Activated naive CD8-positive, alpha-beta T cell treated with anti-CD3 and anti-CD28 coated beads for 36 hours (primary cell): ENCODE data around the gene ZNF862. TPM values are rescaled to one million over a fixed set of nuclear protein-coding genes. Genes with fewer than 3 reads are reported as not detected.

Experiments used
- DNase-seq: peaks from one replicate; pipeline ENCODE4 v3.0.0; 2021
- H3K27ac Mint-ChIP-seq: one replicate; pipeline ENCODE4 v1.8.0; 2022; ENCODE audit warnings: mild to moderate bottlenecking, moderate library complexity, mixed read lengths
- H3K27me3 Mint-ChIP-seq: one replicate; pipeline ENCODE4 v1.8.0; 2022; ENCODE audit warnings: mild to moderate bottlenecking, mixed read lengths
- H3K36me3 Mint-ChIP-seq: one replicate; pipeline ENCODE4 v1.8.0; 2021; ENCODE audit warnings: mild to moderate bottlenecking, mixed read lengths
- H3K4me1 Mint-ChIP-seq: one replicate; pipeline ENCODE4 v1.8.0; 2021; ENCODE audit warnings: mixed read lengths
- H3K4me3 Mint-ChIP-seq: one replicate; pipeline ENCODE4 v1.8.0; 2022; ENCODE audit warnings: mild to moderate bottlenecking, moderate library complexity, mixed read lengths
- H3K9me3 Mint-ChIP-seq: one replicate; pipeline ENCODE4 v1.8.0; 2022; ENCODE audit warnings: mixed read lengths
- total RNA-seq, 2 experiments: library from RNA; stranded (reverse); gene quantifications; one replicate each; pipeline ENCODE4 v1.2.3, GENCODE V29; 2021

Gene ZNF862
- total RNA-seq, result 1 to 10 TPM; 5.9 to 7.0 TPM

DNA sequence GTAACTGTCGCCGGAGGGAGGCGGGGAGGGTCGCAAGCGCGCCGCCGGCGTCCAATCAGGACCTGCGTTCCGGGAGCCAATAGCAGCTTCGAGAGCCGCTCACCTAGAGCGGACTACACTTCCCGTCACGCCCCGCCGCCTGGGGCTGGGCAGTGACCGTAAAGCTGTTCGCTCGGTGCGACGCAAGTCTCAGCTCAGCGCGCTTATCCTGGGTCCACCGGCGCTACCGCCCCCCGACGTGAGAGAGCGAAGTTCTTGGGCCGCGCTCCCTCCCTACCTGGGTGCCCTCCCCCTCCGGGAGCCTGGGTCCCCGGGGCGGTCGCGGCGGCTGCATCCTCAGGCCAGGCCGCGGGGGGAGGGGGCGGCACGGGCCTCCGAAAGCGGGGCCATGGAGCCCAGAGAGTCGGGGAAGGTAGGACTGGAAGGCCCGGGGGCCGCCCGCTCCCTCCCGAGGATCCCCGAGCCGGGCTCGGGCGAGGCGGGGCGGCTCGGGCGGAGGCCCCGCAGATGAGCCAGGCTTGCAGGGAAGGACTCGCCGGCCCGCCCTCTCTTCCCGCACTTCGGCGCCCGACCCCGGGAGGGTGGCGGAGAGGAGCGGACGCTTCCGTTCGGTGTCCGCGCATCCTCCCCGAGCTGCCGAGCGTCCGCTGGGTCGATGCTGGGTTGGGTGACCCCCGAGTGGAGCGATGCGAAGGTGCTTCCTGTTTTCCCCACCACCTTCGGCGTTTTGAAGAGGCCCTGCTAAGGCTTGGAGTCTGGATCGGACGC is at the start of gene ZNF862:
Gene ZNF862 (plus strand): TSS at position 152 of the 768 bp plus-strand sequence. CDS start 237 bp downstream, at position 389.
- no peaks in the 10 kb centered on the region for H3K9me3 Mint-ChIP-seq
- peak; percentile 98 for DNase-seq
- peaks cover 4% of the 10 kb centered on the region for H3K36me3 Mint-ChIP-seq
- H3K4me1 Mint-ChIP-seq, result peaks cover 17% of the 10 kb centered on the region
- H3K4me3 Mint-ChIP-seq, result peak within 1 kb of the TSS; percentile 81
- peak within 1 kb of the TSS; percentile 61 for H3K27ac Mint-ChIP-seq
- H3K27me3 Mint-ChIP-seq, result no peaks in the 10 kb centered on the region

DNA sequence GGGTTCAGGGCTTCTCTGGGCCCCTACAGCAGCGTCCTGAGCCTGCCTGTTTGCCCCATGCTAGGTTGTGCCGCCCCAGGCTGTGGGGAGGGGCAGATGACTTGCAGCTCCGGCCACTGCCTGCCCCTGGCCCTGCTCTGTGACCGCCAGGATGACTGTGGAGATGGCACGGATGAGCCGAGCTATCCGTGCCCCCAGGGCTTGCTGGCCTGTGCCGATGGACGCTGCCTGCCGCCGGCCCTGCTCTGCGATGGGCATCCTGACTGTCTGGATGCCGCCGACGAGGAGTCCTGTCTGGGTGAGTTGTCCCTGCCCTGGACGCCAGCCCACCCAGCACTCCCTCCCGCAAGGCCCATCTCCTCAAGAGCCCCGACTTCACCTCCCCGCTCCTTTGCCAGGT is 49.1 kb upstream of the ZNF862 start:
- Mint-ChIP-seq H3K4me1 (peaks cover 3% of the 10 kb centered on the region), H3K9me3 (no peaks in the 10 kb centered on the region), H3K36me3 (no peaks in the 10 kb centered on the region), H3K27ac (no peak overlapping the region), H3K4me3 (no peak overlapping the region), H3K27me3 (peaks cover 22% of the 10 kb centered on the region)
- no peak for DNase-seq

DNA sequence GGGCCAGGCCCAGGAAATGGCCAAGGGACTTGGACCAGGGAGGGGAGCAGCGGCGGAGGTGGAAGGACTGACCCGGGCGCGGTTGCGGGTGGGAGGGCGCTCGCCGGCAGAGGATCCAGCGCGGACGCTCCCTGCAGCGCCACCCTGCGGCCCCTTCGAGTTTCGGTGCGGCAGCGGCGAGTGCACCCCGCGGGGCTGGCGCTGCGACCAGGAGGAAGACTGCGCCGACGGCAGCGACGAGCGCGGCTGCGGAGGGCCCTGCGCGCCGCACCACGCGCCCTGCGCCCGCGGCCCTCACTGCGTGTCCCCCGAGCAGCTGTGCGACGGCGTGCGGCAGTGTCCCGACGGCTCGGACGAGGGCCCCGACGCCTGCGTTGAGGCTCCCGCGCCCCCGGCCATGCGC is 48.0 kb upstream of the ZNF862 start:
- Mint-ChIP-seq H3K4me1 (peaks cover 3% of the 10 kb centered on the region), H3K36me3 (no peaks in the 10 kb centered on the region), H3K4me3 (no peak overlapping the region), H3K27ac (no peak overlapping the region), H3K9me3 (no peaks in the 10 kb centered on the region), H3K27me3 (peaks cover 22% of the 10 kb centered on the region)
- peak; percentile 67 for DNase-seq

DNA sequence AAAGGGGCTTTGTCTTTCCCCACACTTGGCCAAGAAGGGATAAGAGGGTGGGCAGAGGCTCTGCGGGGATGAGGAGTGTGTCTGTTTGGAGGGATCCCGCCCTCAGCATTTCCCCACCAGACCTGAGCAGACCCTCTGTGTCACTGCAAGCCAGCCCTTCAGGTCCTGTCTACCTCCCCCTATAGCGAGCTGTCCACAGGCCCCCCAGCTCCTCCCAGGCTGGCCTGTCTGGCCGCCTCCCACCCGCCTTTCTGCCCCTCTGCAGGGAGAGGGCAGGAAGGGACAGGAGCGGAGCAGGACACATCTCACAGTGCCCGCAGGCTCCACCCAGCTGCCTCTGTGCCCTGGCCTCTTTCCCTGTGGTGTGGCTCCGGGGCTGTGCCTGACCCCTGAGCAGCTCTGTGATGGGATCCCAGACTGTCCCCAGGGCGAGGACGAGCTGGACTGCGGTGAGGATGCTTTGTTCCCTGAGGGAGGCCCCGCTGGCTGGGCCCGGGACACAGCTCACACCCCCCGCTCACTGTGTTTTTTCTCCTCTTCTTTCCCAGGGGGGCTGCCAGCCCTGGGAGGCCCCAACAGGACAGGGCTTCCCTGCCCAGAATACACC is 47.3 kb upstream of the ZNF862 start:
- no peak overlapping the region for H3K27ac Mint-ChIP-seq
- no peak for DNase-seq
- no peaks in the 10 kb centered on the region for H3K9me3 Mint-ChIP-seq
- no peaks in the 10 kb centered on the region for H3K36me3 Mint-ChIP-seq
- no peak overlapping the region for H3K4me3 Mint-ChIP-seq
- H3K4me1 Mint-ChIP-seq, result peaks cover 3% of the 10 kb centered on the region
- peaks cover 22% of the 10 kb centered on the region for H3K27me3 Mint-ChIP-seq

GRCh38 chr7:149791411-149792219 is 46.6 kb upstream of the ZNF862 start:
- Mint-ChIP-seq H3K27ac (no peak overlapping the region), H3K9me3 (no peaks in the 10 kb centered on the region), H3K36me3 (no peaks in the 10 kb centered on the region), H3K27me3 (peaks cover 22% of the 10 kb centered on the region), H3K4me1 (peaks cover 3% of the 10 kb centered on the region), H3K4me3 (no peak overlapping the region)
- no peak for DNase-seq

- H3K4me1 Mint-ChIP-seq, result peaks cover 3% of the 10 kb centered on the region
Observed at GRCh38 chr7:149792220-149792595, 46.0 kb upstream of the ZNF862 start.

GRCh38 chr7:149793261-149793660 is 44.9 kb upstream of the ZNF862 start:
- Mint-ChIP-seq H3K27ac (no peak overlapping the region), H3K9me3 (no peaks in the 10 kb centered on the region), H3K27me3 (peaks cover 22% of the 10 kb centered on the region), H3K4me1 (peaks cover 3% of the 10 kb centered on the region), H3K4me3 (no peak overlapping the region), H3K36me3 (no peaks in the 10 kb centered on the region)
- DNase-seq, result no peak

More at GRCh38 chr7:149792220-149792595, 46.0 kb upstream of the ZNF862 start:
- H3K4me3 Mint-ChIP-seq, result no peak overlapping the region
- peaks cover 22% of the 10 kb centered on the region for H3K27me3 Mint-ChIP-seq
- no peak for DNase-seq
- no peaks in the 10 kb centered on the region for H3K36me3 Mint-ChIP-seq
- H3K9me3 Mint-ChIP-seq, result no peaks in the 10 kb centered on the region
- H3K27ac Mint-ChIP-seq, result no peak overlapping the region

DNA sequence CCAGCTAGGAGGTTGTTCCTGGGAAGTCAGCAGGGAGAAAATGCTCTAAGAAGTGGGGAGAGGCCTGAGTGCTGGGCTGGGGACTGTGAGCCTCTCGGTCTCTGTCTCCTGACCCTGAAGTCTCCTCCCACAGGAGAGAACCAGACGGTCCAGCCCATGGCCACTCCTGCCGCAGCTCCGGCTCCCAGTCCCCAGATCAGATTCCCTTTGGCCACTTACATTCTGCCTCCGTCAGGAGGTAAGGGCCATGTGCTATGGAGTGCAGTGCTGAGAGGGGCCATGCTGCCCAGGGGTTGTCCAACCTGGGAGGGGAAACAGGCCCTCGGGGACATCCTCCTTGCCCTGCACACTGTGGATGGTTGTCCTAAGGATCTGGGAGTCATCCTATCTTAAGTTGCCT is 43.5 kb upstream of the ZNF862 start:
- no peak for DNase-seq
- peaks cover 3% of the 10 kb centered on the region for H3K4me1 Mint-ChIP-seq
- H3K9me3 Mint-ChIP-seq, result no peaks in the 10 kb centered on the region
- no peak overlapping the region for H3K27ac Mint-ChIP-seq
- no peak overlapping the region for H3K4me3 Mint-ChIP-seq
- peaks cover 19% of the 10 kb centered on the region for H3K27me3 Mint-ChIP-seq
- no peaks in the 10 kb centered on the region for H3K36me3 Mint-ChIP-seq

- DNase-seq, result no peak
- Mint-ChIP-seq H3K4me1 (no peaks in the 10 kb centered on the region), H3K27ac (no peak overlapping the region), H3K9me3 (no peaks in the 10 kb centered on the region), H3K27me3 (peaks cover 14% of the 10 kb centered on the region), H3K36me3 (no peaks in the 10 kb centered on the region), H3K4me3 (no peak overlapping the region)
Observed at GRCh38 chr7:149795126-149795525, 43.0 kb upstream of the ZNF862 start.

GRCh38 chr7:149796287-149796860 is 41.8 kb upstream of the ZNF862 start:
- DNase-seq, result no peak
- H3K36me3 Mint-ChIP-seq, result no peaks in the 10 kb centered on the region
- H3K4me1 Mint-ChIP-seq, result no peaks in the 10 kb centered on the region
- no peak overlapping the region for H3K27ac Mint-ChIP-seq
- no peaks in the 10 kb centered on the region for H3K9me3 Mint-ChIP-seq
- peaks cover 5% of the 10 kb centered on the region for H3K27me3 Mint-ChIP-seq
- H3K4me3 Mint-ChIP-seq, result no peak overlapping the region

DNA sequence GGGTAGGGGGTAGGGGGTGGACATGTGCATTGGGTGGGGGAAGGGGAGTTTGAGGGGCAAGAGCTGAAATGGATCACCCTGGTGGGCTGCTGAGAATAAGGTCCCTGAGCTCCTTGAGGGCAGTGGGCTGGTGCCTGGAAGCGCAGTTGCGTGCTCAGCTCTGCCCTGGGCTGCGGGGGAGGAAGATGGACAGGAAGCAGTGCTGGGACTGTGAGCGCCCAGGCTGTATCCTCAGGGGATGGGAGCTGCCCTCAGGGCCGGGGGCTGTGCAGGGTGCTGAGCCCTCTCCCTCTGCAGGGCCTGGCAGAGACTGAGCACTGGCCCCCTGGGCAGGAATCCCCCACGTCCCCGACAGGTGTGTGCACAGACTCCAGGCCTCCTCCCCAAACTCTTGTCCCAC is 40.4 kb upstream of the ZNF862 start:
- Mint-ChIP-seq H3K27ac (no peak overlapping the region), H3K4me3 (no peak overlapping the region), H3K4me1 (no peaks in the 10 kb centered on the region), H3K9me3 (no peaks in the 10 kb centered on the region), H3K36me3 (no peaks in the 10 kb centered on the region), H3K27me3 (no peaks in the 10 kb centered on the region)
- no peak for DNase-seq

GRCh38 chr7:149799397-149800168 is 38.6 kb upstream of the ZNF862 start:
- H3K27me3 Mint-ChIP-seq, result no peaks in the 10 kb centered on the region
- peak; percentile 53 for DNase-seq
- H3K4me3 Mint-ChIP-seq, result no peak overlapping the region
- H3K4me1 Mint-ChIP-seq, result no peaks in the 10 kb centered on the region
- H3K36me3 Mint-ChIP-seq, result no peaks in the 10 kb centered on the region
- H3K9me3 Mint-ChIP-seq, result no peaks in the 10 kb centered on the region
- H3K27ac Mint-ChIP-seq, result no peak overlapping the region

- no peaks in the 10 kb centered on the region for H3K4me1 Mint-ChIP-seq
- DNase-seq, result no peak
- no peaks in the 10 kb centered on the region for H3K36me3 Mint-ChIP-seq
- H3K9me3 Mint-ChIP-seq, result no peaks in the 10 kb centered on the region
- no peaks in the 10 kb centered on the region for H3K27me3 Mint-ChIP-seq
- H3K27ac Mint-ChIP-seq, result no peak overlapping the region
- no peak overlapping the region for H3K4me3 Mint-ChIP-seq
Observed at GRCh38 chr7:149800169-149800555, 38.0 kb upstream of the ZNF862 start.

DNA sequence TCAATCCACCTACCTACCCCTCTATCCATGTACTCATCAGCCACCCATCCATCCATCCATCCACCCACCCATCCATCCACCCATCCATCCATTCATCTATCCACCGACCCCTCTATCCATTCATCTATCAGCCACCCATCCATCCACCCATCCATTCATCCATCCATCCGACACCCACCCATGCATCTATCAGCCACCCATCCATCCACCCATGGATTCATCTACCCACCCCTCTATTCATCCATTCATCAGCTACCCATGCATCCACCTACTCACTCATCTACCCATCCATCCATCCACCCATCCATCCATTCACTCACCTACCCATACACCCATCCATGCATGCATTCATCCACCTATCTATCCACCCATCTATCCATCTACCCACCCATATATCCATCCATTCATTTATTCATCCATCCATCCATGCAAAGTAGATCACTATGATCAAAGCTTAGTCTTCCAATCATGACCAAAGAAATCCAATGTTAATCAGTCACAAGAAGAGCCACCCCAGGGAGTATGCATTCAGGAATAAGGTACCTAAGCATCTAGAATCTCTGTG is 37.1 kb upstream of the ZNF862 start:
- no peak overlapping the region for H3K4me3 Mint-ChIP-seq
- no peaks in the 10 kb centered on the region for H3K4me1 Mint-ChIP-seq
- no peaks in the 10 kb centered on the region for H3K27me3 Mint-ChIP-seq
- no peaks in the 10 kb centered on the region for H3K9me3 Mint-ChIP-seq
- no peak for DNase-seq
- H3K27ac Mint-ChIP-seq, result no peak overlapping the region
- no peaks in the 10 kb centered on the region for H3K36me3 Mint-ChIP-seq
